Panc1 (cell line): ENCODE measurements around the gene BTBD19. TPM values are rescaled to one million over a fixed set of nuclear protein-coding genes. Genes with fewer than 3 reads are reported as not detected.

ENCODE experiments used
- ATAC-seq: fragments of 200-7000 bp; cut with Tn5 transposase; 2 replicates; pipeline ENCODE4 v1.9.1; 2020; ENCODE audit warnings: mild to moderate bottlenecking, moderate library complexity
- BruUV-seq: library from RNA; stranded (reverse); fragments of 400-500 nt; replicated peaks from 2 replicates; lab custom pipeline; 2021; lab: Mats Ljungman, UMichigan
- CTCF ChIA-PET: fragments of 300-600 bp; sonication (Branson Sonifier 250); formaldehyde crosslinking; loops from one replicate; lab custom pipeline; 2022; ENCODE audit warnings: antibody characterized with exemption; lab: Charles Lee
- POLR2A ChIA-PET: fragments of 300-600 bp; sonication (Branson Sonifier 250); formaldehyde crosslinking; loops from one replicate; lab custom pipeline; 2022; ENCODE audit warnings: antibody characterized with exemption; lab: Charles Lee
- DNase-seq: peaks from one replicate; pipeline ENCODE4 v3.0.0-alpha.2; 2010; ENCODE audit warnings: low read depth, low spot score
- H3K27ac ChIP-seq: 2 replicates; pipeline ENCODE4 v1.5.1; 2011; ENCODE audit warnings: mild to moderate bottlenecking, low read length, inconsistent platforms
- H3K27me3 ChIP-seq: fragments of 200-500 bp; sonication (Bioruptor generic); 2 replicates; pipeline ENCODE4 v1.6.0; 2014; ENCODE audit warnings: low read length, inconsistent platforms; ENCODE audit not compliant: control insufficient read depth, insufficient read depth
- H3K36me3 ChIP-seq: fragments of 200-500 bp; sonication (Bioruptor generic); 2 replicates; pipeline ENCODE4 v1.5.1; 2014; ENCODE audit warnings: inconsistent platforms, mild to moderate bottlenecking, low read length, moderate library complexity; ENCODE audit not compliant: control insufficient read depth, insufficient read depth
- H3K4me1 ChIP-seq: 2 replicates; pipeline ENCODE4 v1.5.1; 2011; ENCODE audit warnings: inconsistent platforms, mild to moderate bottlenecking, low read length, moderate library complexity; ENCODE audit not compliant: control insufficient read depth, insufficient read depth
- H3K4me3 ChIP-seq, 2 experiments: 2 replicates each; pipeline ENCODE4 v1.5.1; 2011 to 2012; ENCODE audit warnings: low read depth in 2 of 2, low read length in 2 of 2, mild to moderate bottlenecking in 2 of 2, inconsistent platforms in 1 of 2, moderate library complexity in 1 of 2
- H3K9me3 ChIP-seq: fragments of 200-500 bp; sonication (Bioruptor generic); 2 replicates; pipeline ENCODE4 v1.5.1; 2014; ENCODE audit warnings: low read depth, mild to moderate bottlenecking, inconsistent platforms, low read length, moderate library complexity; ENCODE audit not compliant: control insufficient read depth, insufficient read depth
- CTCF ChIP-seq: fragments of 450-650 bp; IDR thresholded peaks from 2 replicates; pipeline ENCODE4 v1.5.1; 2017; ENCODE audit warnings: mild to moderate bottlenecking
- POLR2AphosphoS5 ChIP-seq: IDR thresholded peaks from 2 replicates; pipeline ENCODE4 v1.6.1; 2012; ENCODE audit warnings: mild to moderate bottlenecking, low read depth, low read length, moderate library complexity
- REST ChIP-seq, 2 experiments: IDR thresholded peaks; 2 replicates each; pipeline ENCODE4 v1.6.1; 2011 to 2012; ENCODE audit warnings: low read depth in 2 of 2, control low read depth in 1 of 2, low read length in 1 of 2, mild to moderate bottlenecking in 1 of 2, moderate library complexity in 1 of 2; ENCODE audit not compliant: insufficient read depth in 1 of 2
- SIN3A ChIP-seq: IDR thresholded peaks from 2 replicates; pipeline ENCODE4 v1.6.1; 2012; ENCODE audit warnings: low read depth, mild to moderate bottlenecking, low read length, moderate library complexity, borderline replicate concordance; ENCODE audit not compliant: insufficient read depth
- TCF7L2 ChIP-seq: IDR thresholded peaks from 2 replicates; pipeline ENCODE4 v1.6.1; 2011; ENCODE audit warnings: mild to moderate bottlenecking, low read depth, low read length, inconsistent platforms
- in situ Hi-C: cut with HindIII; loops from 2 replicates; pipeline ENCODE4 v1.10.0; 2016; ENCODE audit warnings: low sequenced_read_pairs, low pct_unique_long_range_greater_than_20kb
- intact Hi-C: fragments of 100-400 bp; cut with micrococcal nuclease; formaldehyde crosslinking; loops from one replicate; pipeline ENCODE4 v1.10.0; 2022; ENCODE audit not compliant: unreplicated experiment
- total RNA-seq: library from RNA; stranded (reverse); gene quantifications from one replicate; pipeline ENCODE4 v1.2.1, GENCODE V29; 2021; ENCODE audit not compliant: unreplicated experiment

Gene BTBD19
- total RNA-seq, 1 experiment from 2014 or later: 2.6 TPM

GRCh38 chr1:44777547-44777946 is 30.8 kb upstream of the BTBD19 start:
- BruUV-seq: no TSS peak
- H3K27ac ChIP-seq: peak overlapping the region; percentile 92
- H3K4me1 ChIP-seq: peaks cover 10% of the 10 kb centered on the region
- no peak for DNase-seq
- peak overlapping the region; percentile 84 to 91 for H3K4me3 ChIP-seq
- in situ Hi-C loops (no loop called here), intact Hi-C loops (no loop called here)
- peaks cover 17% of the 10 kb centered on the region; the same call in 1 of the 2 replicates for H3K36me3 ChIP-seq
- no peak for TF ChIP-seq REST (IDR thresholded peaks at IDR 0.05; ENCODE audit: insufficient read depth in 1 of 2, low read depth in 2 of 2, low read length in 1 of 2)
- TF ChIP-seq SIN3A: no peak
- TF ChIP-seq TCF7L2: no peak
- TF ChIP-seq CTCF: no peak
- no peak for TF ChIP-seq POLR2AphosphoS5
- CTCF ChIA-PET: no interaction called here
- no peaks in the 10 kb centered on the region for H3K27me3 ChIP-seq
- no peaks in the 10 kb centered on the region for H3K9me3 ChIP-seq
- ATAC-seq: no peak
- POLR2A ChIA-PET: interaction anchor here (0.6 kb wide), 1 partner anchor 17 kb away, joined by 10 read pairs; no protein-coding TSS in a partner anchor

GRCh38 chr1:44777969-44778635 is 30.2 kb upstream of the BTBD19 start:
- no peak for TF ChIP-seq TCF7L2
- 0 out of 2 replicates have a peak, but pooled peaks have one; percentile 17 for TF ChIP-seq POLR2AphosphoS5
- Histone ChIP-seq H3K36me3 (peaks cover 17% of the 10 kb centered on the region; the same call in 1 of the 2 replicates), H3K9me3 (no peaks in the 10 kb centered on the region), H3K27me3 (no peaks in the 10 kb centered on the region), H3K4me1 (peaks cover 10% of the 10 kb centered on the region), H3K27ac (no peak overlapping the region), H3K4me3 (peak overlapping the region; percentile 5 to 84; a peak in 2 of 4 replicates)
- BruUV-seq: no TSS peak
- in situ Hi-C loops: no loop called here
- DNase-seq (no peak), ATAC-seq (no peak)
- ChIA-PET CTCF (no interaction called here), POLR2A (interaction anchor here (0.6 kb wide), 1 partner anchor 17 kb away, joined by 10 read pairs; no protein-coding TSS in a partner anchor)
- intact Hi-C loops: no loop called here
